Upper lobe of left lung (tissue), 6 donors: ENCODE results near the gene DOCK10. TPM values are rescaled to one million over a fixed set of nuclear protein-coding genes. Genes with fewer than 3 reads are reported as not detected.

ENCODE experiments used
- ATAC-seq, 2 donors: fragments of 200-7000 bp; cut with Tn5 transposase; one replicate each; pipeline ENCODE4 v1.9.1; 2022; ENCODE audit warnings: mild to moderate bottlenecking in 2 of 2, moderate library complexity in 2 of 2; ENCODE audit not compliant: low FRiP score in 2 of 2
- DNase-seq, 2 donors: peaks; one replicate each; pipeline ENCODE4 v3.0.0-alpha.2; 2019 to 2020
- H3K27ac ChIP-seq, 4 donors: fragments of 200-600 bp; sonication (generic); one replicate each; pipeline ENCODE4 v1.5.1; 2016 to 2019
- H3K27me3 ChIP-seq, 4 donors: fragments of 200-600 bp; sonication (generic); one replicate each; pipeline ENCODE4 v1.5.1; 2017 to 2019
- H3K36me3 ChIP-seq, 4 donors: fragments of 200-600 bp; sonication (generic); one replicate each; pipeline ENCODE4 v1.5.1; 2016 to 2019
- H3K4me1 ChIP-seq, 4 donors: fragments of 200-600 bp; sonication (generic); one replicate each; pipeline ENCODE4 v1.5.1; 2018 to 2019
- H3K4me3 ChIP-seq, 4 donors: fragments of 200-600 bp; sonication (generic); one replicate each; pipeline ENCODE4 v1.5.1; 2017 to 2019; ENCODE audit warnings: mild to moderate bottlenecking in 2 of 4, moderate library complexity in 1 of 4
- H3K9me3 ChIP-seq, 4 donors: fragments of 200-600 bp; sonication (generic); one replicate each; pipeline ENCODE4 v1.5.1; 2018 to 2019
- EP300 ChIP-seq, 4 donors: sonication (generic); formaldehyde crosslinking; IDR thresholded peaks; one replicate each; pipeline ENCODE4 v1.5.1; 2017; ENCODE audit warnings: antibody characterized with exemption in 4 of 4, control low read depth in 2 of 4
- POLR2A ChIP-seq, 4 donors: fragments of 450-650 bp; IDR thresholded peaks; one replicate each; pipeline ENCODE4 v1.5.1; 2016 to 2017; ENCODE audit warnings: antibody characterized with exemption in 4 of 4, mild to moderate bottlenecking in 2 of 4
- POLR2AphosphoS5 ChIP-seq, 2 donors: sonication (generic); formaldehyde crosslinking; IDR thresholded peaks; one replicate each; pipeline ENCODE4 v1.5.1; 2017; ENCODE audit warnings: antibody characterized with exemption in 2 of 2
- WGBS, 2 donors: methylation state at CpG; one replicate each; pipeline ENCODE4 v1.1.5; 2017 to 2018; 5-methylcytosine and 5-hydroxymethylcytosine counted together
- total RNA-seq, 6 donors: library from RNA; depleted of rRNA in 4 of 6; stranded (reverse); fragments of >200 nt in 4 of 6; gene quantifications; one replicate each; pipeline versions ENCODE4 v1.1.0 to v1.2.1, GENCODE V29; 2016 to 2021
- TF ChIP-seq, protein P1 (sequence below), 6 experiments: fragments of 450-650 bp in 4 of 6; fragments of 200-600 bp in 2 of 6; sonication (generic) in 2 of 6; IDR thresholded peaks; one replicate each; pipeline ENCODE4 v1.5.1; 2016 to 2019; ENCODE audit warnings: antibody characterized with exemption in 6 of 6
- donor health status: DM: no; HTN: no; CAD: no; lungs with moderate emphysema.
- donor health status: DM: no; HTN: yes; CAD: no; lungs with severe emphysema.

DOCK10 gene
- total RNA-seq, 6 donors from 2014 or later, result 17.6 to 127 (median 39.9) TPM

DNA sequence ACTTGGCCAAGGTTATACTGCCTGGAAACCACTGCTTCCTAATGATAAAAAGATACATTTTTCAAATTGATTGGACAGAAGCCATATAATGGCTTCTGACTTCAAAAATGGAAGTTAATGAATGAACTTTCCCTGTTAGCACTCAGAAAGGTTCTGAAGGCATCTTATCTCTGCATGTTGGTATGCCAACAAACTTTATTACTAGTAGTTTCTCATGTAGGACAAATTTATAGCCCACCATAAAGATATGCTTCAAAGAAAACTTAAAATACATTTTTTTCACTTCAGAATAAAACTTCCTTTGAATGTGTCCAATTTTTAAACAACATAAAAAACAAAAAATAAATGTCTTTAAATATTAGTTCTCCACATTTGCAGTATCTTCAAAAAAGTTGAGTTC, 10.0 kb downstream of the DOCK10 start:
- Histone ChIP-seq H3K27ac (no peak overlapping the region), H3K4me3 (no peak overlapping the region), H3K27me3 (no peaks in the 10 kb centered on the region), H3K9me3 (no peaks in the 10 kb centered on the region), H3K4me1 (peaks cover 0 to 2% (median 0%) of the 10 kb centered on the region in 4 donors), H3K36me3 (no peaks in the 10 kb centered on the region)
- TF ChIP-seq, protein P1, sequence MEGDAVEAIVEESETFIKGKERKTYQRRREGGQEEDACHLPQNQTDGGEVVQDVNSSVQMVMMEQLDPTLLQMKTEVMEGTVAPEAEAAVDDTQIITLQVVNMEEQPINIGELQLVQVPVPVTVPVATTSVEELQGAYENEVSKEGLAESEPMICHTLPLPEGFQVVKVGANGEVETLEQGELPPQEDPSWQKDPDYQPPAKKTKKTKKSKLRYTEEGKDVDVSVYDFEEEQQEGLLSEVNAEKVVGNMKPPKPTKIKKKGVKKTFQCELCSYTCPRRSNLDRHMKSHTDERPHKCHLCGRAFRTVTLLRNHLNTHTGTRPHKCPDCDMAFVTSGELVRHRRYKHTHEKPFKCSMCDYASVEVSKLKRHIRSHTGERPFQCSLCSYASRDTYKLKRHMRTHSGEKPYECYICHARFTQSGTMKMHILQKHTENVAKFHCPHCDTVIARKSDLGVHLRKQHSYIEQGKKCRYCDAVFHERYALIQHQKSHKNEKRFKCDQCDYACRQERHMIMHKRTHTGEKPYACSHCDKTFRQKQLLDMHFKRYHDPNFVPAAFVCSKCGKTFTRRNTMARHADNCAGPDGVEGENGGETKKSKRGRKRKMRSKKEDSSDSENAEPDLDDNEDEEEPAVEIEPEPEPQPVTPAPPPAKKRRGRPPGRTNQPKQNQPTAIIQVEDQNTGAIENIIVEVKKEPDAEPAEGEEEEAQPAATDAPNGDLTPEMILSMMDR (IDR thresholded peaks at IDR 0.05), result no peak
- TF ChIP-seq POLR2A (IDR thresholded peaks at IDR 0.05) (no peak), POLR2AphosphoS5 (IDR thresholded peaks at IDR 0.05) (no peak), EP300 (IDR thresholded peaks at IDR 0.05) (no peak)
- no peak for ATAC-seq
- DNase-seq, result no peak

DNA sequence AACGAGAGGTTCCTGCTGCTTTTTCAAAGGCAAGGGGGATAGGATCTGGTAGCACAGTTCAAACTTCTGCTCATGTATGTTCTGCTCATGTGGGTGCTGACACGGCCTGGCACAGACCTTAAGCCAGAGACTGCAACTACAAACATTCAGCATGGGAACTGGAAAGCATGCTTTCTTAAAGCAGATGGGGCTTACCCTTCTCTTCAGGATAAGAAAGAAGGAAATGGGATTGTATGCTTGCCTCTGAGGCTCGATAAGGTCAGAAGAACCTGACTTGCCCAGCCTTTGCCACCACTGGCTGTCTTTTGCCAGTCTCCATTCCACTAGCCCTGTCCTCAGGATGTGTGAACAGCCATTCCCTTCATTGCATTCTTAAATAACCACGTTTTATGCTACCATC, 10.7 kb downstream of the DOCK10 start:
- H3K27ac ChIP-seq, result no peak overlapping the region
- no peaks in the 10 kb centered on the region for H3K9me3 ChIP-seq
- H3K4me1 ChIP-seq, result peaks cover 0 to 8% (median 0%) of the 10 kb centered on the region in 4 donors
- no peak for TF ChIP-seq POLR2A (IDR thresholded peaks at IDR 0.05)
- TF ChIP-seq POLR2AphosphoS5 (IDR thresholded peaks at IDR 0.05), result no peak
- TF ChIP-seq EP300 (IDR thresholded peaks at IDR 0.05), result no peak
- TF ChIP-seq, protein P1 (IDR thresholded peaks at IDR 0.05), result no peak
- no peak for ATAC-seq
- WGBS, 2 donors, result 71 to 80% methylated on average over 4 of the region's 4 CpGs
- H3K4me3 ChIP-seq, result no peak overlapping the region
- no peak for DNase-seq
- H3K36me3 ChIP-seq, result no peaks in the 10 kb centered on the region
- no peaks in the 10 kb centered on the region for H3K27me3 ChIP-seq

DNA sequence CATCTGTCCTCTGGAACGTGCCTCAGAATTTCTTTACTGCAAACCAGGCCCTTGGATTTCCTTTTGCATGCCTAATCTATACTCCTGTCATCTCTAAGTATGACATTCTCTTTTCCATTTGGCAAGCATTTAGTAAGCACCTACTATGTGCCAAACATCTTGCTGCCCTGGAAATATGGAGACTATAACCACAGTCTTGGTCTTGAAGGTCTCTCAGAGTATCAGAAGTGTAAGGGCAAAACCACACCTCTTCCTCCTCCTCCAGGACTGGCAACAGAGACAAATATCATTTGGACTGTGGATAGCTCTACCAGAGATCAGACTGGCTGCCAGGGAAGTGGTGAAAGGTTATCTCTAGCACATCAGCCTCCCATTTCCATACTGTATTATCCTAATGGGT, 11.4 kb downstream of the DOCK10 start:
- ATAC-seq, result no peak
- H3K4me1 ChIP-seq, result peaks cover 0 to 15% (median 3%) of the 10 kb centered on the region in 4 donors
- H3K27me3 ChIP-seq, result no peaks in the 10 kb centered on the region
- no peaks in the 10 kb centered on the region for H3K36me3 ChIP-seq
- H3K9me3 ChIP-seq, result no peaks in the 10 kb centered on the region
- TF ChIP-seq POLR2A (IDR thresholded peaks at IDR 0.05), result no peak
- H3K4me3 ChIP-seq, result no peak overlapping the region
- 86 to 91% methylated on average over 1 of the region's 1 CpG for WGBS, 2 donors
- DNase-seq, result no peak
- H3K27ac ChIP-seq, result no peak overlapping the region

DNA sequence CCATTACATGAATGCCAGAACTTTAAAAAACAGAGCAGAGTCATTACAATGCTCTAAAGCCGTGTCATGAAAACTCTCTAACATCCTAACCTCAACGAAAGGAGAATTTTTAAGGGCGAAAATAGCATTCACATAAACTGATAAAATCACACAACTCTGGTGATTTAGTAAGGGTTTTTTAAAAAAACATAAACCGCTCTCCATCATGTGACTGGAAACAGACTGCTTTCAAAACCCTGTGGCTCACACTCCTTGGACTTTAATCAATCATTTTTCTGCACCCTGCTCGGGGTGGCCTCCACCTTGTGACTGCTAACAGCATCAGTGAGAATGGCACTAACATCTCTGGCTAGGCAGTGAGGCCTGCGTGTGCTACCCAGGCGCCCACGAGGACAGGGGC, 12.1 kb downstream of the DOCK10 start:
- Histone ChIP-seq H3K4me3 (no peak overlapping the region), H3K36me3 (no peaks in the 10 kb centered on the region), H3K4me1 (peaks cover 0 to 16% (median 3%) of the 10 kb centered on the region in 4 donors), H3K27ac (no peak overlapping the region), H3K9me3 (no peaks in the 10 kb centered on the region), H3K27me3 (no peaks in the 10 kb centered on the region)
- ATAC-seq, result no peak
- WGBS, 2 donors, result 73 to 81% methylated on average over 8 of the region's 8 CpGs
- no peak for TF ChIP-seq POLR2AphosphoS5 (IDR thresholded peaks at IDR 0.05)
- no peak for TF ChIP-seq POLR2A (IDR thresholded peaks at IDR 0.05)
- no peak for TF ChIP-seq EP300 (IDR thresholded peaks at IDR 0.05)
- TF ChIP-seq, protein P1 (IDR thresholded peaks at IDR 0.05), result no peak
- peak in 1 of 2 donors; percentile 19 for DNase-seq

DNA sequence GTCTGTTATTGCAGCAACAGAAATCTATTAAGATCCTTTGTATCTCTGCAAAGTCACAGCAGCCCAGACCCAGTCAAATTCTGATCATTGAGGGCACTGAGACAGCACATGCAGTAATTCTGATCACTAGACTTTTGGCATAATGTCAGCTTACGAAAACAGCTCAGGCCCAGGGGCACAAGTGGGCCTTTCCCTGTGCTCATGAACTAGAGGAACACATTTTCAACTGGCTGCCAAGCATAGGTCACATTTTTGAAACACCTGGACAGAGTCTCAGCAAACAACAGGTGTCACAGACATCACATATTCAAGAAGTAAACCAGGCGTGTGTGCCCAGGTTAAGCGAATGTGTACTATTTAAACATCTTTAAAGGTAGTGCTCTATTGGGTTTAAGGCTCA, 13.7 kb downstream of the DOCK10 start:
- H3K9me3 ChIP-seq, result no peaks in the 10 kb centered on the region
- WGBS, 2 donors, result 91 to 95% methylated on average over 3 of the region's 3 CpGs
- no peak for ATAC-seq
- H3K36me3 ChIP-seq, result no peaks in the 10 kb centered on the region
- peaks cover 0 to 16% (median 3%) of the 10 kb centered on the region in 4 donors for H3K4me1 ChIP-seq
- DNase-seq, result no peak
- no peaks in the 10 kb centered on the region for H3K27me3 ChIP-seq
- TF ChIP-seq EP300 (IDR thresholded peaks at IDR 0.05), result no peak
- no peak for TF ChIP-seq POLR2A (IDR thresholded peaks at IDR 0.05)
- TF ChIP-seq POLR2AphosphoS5 (IDR thresholded peaks at IDR 0.05), result no peak
- TF ChIP-seq, protein P1 (IDR thresholded peaks at IDR 0.05), result no peak
- H3K4me3 ChIP-seq, result no peak overlapping the region
- H3K27ac ChIP-seq, result no peak overlapping the region
